Activated CD8-positive, alpha-beta memory T cell treated with anti-CD3 and anti-CD28 coated beads, Interleukin-2, amount 50 U/mL, for 24 hours (primary cell): ENCODE results near the gene MGAT5B.
"Not testable (repeated sequence)": the region's sequence is repeated elsewhere in the genome, so short reads cannot be mapped to it uniquely, and the experiment has no call there.

Experiments
- DNase-seq: peaks from one replicate; pipeline ENCODE4 v3.0.0-alpha.2; 2020; ENCODE audit errors: extremely low read depth

MGAT5B gene

GRCh38 chr17:76949913-76950695 is 81.9 kb downstream of the MGAT5B start:
- DNase-seq = no peak

- no peak for DNase-seq
Measured at GRCh38 chr17:76951375-76951905, 83.2 kb downstream of the MGAT5B start.

DNA sequence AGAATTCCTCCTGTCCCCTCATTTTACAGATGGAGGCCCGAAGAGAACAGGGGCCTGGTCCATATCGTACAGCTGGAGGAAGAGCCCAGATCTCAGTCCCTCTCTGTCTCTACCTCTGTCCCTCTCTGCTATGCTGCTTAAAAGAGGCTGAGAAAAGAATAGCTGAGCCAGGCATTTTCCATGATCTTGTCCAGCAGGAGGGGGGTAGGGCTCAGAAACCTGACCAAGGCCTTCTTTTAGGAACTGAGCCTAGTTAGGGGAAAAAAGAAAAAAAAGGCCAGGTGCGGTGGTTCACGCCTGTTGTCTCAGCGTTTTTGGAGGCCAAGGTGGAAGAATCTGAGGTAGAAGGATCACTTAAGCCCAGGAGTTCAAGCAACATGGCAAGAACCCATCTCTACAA is 84.2 kb downstream of the MGAT5B start:
- no peak for DNase-seq

- no peak for DNase-seq
Measured at GRCh38 chr17:76953066-76953465, 84.9 kb downstream of the MGAT5B start.

- no peak for DNase-seq
Measured at GRCh38 chr17:76953946-76954345, 85.7 kb downstream of the MGAT5B start.

DNA sequence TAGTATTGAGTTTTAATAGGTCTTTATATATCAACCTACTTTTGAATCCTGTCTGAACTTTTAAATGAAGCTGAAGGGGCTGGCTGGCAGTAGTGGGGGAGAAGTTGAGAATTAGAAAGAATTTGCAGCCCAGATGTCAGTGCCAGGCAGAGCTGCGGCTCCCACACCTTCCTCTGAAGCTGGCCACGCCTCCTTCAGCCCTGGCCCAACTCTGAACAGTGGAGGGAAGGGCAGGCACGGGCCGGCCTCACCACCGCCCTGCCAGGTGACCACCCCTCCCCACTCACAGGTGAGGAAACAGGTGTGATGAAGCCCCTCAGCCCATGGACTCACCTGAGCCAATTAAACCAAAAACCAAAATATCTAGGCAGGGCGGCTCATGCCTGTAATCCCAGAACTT is 87.0 kb downstream of the MGAT5B start:
- no peak for DNase-seq

- DNase-seq = no peak
Measured at GRCh38 chr17:76956846-76957540, 88.8 kb downstream of the MGAT5B start.

- DNase-seq = no peak
Measured at GRCh38 chr17:76957678-76958464, 89.7 kb downstream of the MGAT5B start.

GRCh38 chr17:76958974-76959373 is 90.8 kb downstream of the MGAT5B start:
- no peak for DNase-seq

DNA sequence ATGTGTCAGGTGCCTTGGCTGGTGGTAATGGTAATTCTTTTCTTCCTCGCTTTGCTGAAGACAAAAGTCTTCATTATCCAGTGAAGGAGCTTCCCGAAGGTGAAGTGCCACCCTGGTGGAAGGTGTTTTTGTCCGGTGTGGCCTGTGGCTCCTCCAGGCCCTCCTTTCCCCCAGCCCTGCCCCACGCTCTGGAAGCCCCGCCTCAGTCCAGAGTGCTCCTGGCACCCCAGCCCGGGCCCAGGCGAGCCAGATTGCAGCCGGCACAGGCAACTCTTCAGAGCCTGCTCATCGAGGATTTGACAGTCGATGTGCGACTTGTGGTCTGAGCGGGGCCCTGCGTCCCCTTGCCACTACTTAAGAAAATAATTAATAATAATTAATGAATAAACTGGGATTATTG is 93.7 kb downstream of the MGAT5B start:
- DNase-seq = no peak

GRCh38 chr17:76962858-76963257 is 94.7 kb downstream of the MGAT5B start:
- DNase-seq = no peak

GRCh38 chr17:76966016-76966415 is 97.8 kb downstream of the MGAT5B start:
- DNase-seq = no peak

GRCh38 chr17:76966486-76967181 is 98.4 kb downstream of the MGAT5B start:
- DNase-seq = no peak

GRCh38 chr17:76967762-76968161 is 99.6 kb downstream of the MGAT5B start:
- DNase-seq = no peak

- DNase-seq = no peak
Measured at GRCh38 chr17:76968707-76969597, 100.7 kb downstream of the MGAT5B start.

- DNase-seq = no peak
Measured at GRCh38 chr17:76969598-76970172, 101.5 kb downstream of the MGAT5B start.

DNA sequence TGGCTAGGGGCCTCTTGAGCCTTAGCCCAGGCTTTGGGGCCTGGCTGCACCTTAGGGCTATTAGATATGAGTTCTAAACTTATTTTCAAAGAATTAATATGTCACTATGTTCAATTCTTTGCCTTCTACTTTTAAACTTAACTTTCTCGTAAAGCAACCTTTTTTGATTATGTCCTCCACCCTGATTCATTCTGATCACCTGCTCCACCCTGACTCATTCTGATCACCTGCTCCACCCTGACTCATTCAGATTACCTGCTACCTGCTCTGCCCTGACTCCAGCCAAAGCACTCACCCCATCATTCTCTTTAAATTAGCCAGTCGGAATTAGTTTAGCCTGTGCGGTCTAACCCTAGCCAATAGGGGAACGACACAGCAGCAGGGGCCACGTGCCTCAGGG is 102.0 kb downstream of the MGAT5B start:
- not testable (repeated sequence) for DNase-seq

- no peak for DNase-seq
Measured at GRCh38 chr17:76972046-76972641, 103.9 kb downstream of the MGAT5B start.

- DNase-seq = no peak
Measured at GRCh38 chr17:76973040-76973439, 104.8 kb downstream of the MGAT5B start.

- no peak for DNase-seq
Measured at GRCh38 chr17:76974721-76975120, 106.5 kb downstream of the MGAT5B start.
